Caco-2 (cell line): ENCODE results near the gene ACSBG1. TPM values are rescaled to one million over a fixed set of nuclear protein-coding genes. Genes with fewer than 3 reads are reported as not detected.

Experiments
- BruUV-seq: library from RNA; stranded (reverse); fragments of 400-500 nt; replicated peaks from 2 replicates; lab custom pipeline; 2021; lab: Mats Ljungman, UMichigan
- CTCF ChIA-PET: fragments of 300-600 bp; sonication (Branson Sonifier 250); formaldehyde crosslinking; loops from one replicate; lab custom pipeline; 2022; ENCODE audit warnings: antibody characterized with exemption; lab: Charles Lee
- POLR2A ChIA-PET: fragments of 300-600 bp; sonication (Branson Sonifier 250); formaldehyde crosslinking; loops from one replicate; lab custom pipeline; 2022; ENCODE audit warnings: antibody characterized with exemption; lab: Charles Lee
- DNase-seq, 2 experiments: peaks; one replicate each; pipeline versions ENCODE4 v3.0.0 to v3.0.0-alpha.2; 2020 to 2022
- H3K27me3 ChIP-seq: replicated peaks from 2 replicates; pipeline ENCODE4 v1.6.0; 2011; ENCODE audit warnings: low read length; ENCODE audit not compliant: control insufficient read depth, insufficient read depth
- H3K36me3 ChIP-seq: 2 replicates; pipeline ENCODE4 v1.5.1; 2011; ENCODE audit warnings: low read length; ENCODE audit not compliant: control insufficient read depth, insufficient read depth
- H3K4me1 ChIP-seq: fragments of 250-450 bp; sonication (Bioruptor Pico); 2 replicates; pipeline ENCODE4 v1.5.1; 2020; ENCODE audit warnings: mild to moderate bottlenecking
- H3K4me3 ChIP-seq: 2 replicates; pipeline ENCODE4 v1.5.1; 2011; ENCODE audit warnings: low read depth, mild to moderate bottlenecking, control low read depth, low read length
- H3K9me3 ChIP-seq: fragments of 250-450 bp; sonication (Bioruptor Pico); 2 replicates; pipeline ENCODE4 v1.5.1; 2020; ENCODE audit warnings: mild to moderate bottlenecking, moderate library complexity
- H3K27ac Mint-ChIP-seq: one replicate; pipeline ENCODE4 v1.8.0; 2022; ENCODE audit warnings: mixed read lengths; ENCODE audit not compliant: unreplicated experiment
- H3K27me3 Mint-ChIP-seq: one replicate; pipeline ENCODE4 v1.8.0; 2022; ENCODE audit warnings: mixed read lengths; ENCODE audit not compliant: insufficient read depth, unreplicated experiment
- H3K36me3 Mint-ChIP-seq: one replicate; pipeline ENCODE4 v1.8.0; 2022; ENCODE audit warnings: mild to moderate bottlenecking, mixed read lengths; ENCODE audit not compliant: insufficient read depth, unreplicated experiment
- H3K4me1 Mint-ChIP-seq: one replicate; pipeline ENCODE4 v1.8.0; 2022; ENCODE audit warnings: low read depth, mixed read lengths; ENCODE audit not compliant: unreplicated experiment
- H3K4me3 Mint-ChIP-seq: one replicate; pipeline ENCODE4 v1.8.0; 2022; ENCODE audit warnings: mild to moderate bottlenecking, moderate library complexity, mixed read lengths; ENCODE audit not compliant: unreplicated experiment
- H3K9me3 Mint-ChIP-seq: one replicate; pipeline ENCODE4 v1.8.0; 2022; ENCODE audit warnings: mixed read lengths; ENCODE audit not compliant: unreplicated experiment
- intact Hi-C: fragments of 100-400 bp; cut with micrococcal nuclease; formaldehyde crosslinking; loops from one replicate; pipeline ENCODE4 v1.10.0; 2022; ENCODE audit not compliant: unreplicated experiment
- total RNA-seq: library from RNA; stranded (reverse); gene quantifications from 2 replicates; pipeline ENCODE4 v1.2.3, GENCODE V29; 2022
- TF ChIP-seq, protein P1 (sequence below), 2 experiments: fragments of 200-600 bp in 1 of 2; IDR thresholded peaks; 1 replicate in 1 of 2; 2 replicates in 1 of 2; pipeline versions ENCODE4 v1.5.1 to v1.8.0; 2011 to 2022; ENCODE audit warnings: antibody characterized with exemption in 1 of 2, control low read depth in 1 of 2, inconsistent platforms in 1 of 2, low read depth in 1 of 2, low read length in 1 of 2, mild to moderate bottlenecking in 1 of 2, moderate library complexity in 1 of 2; ENCODE audit not compliant: insufficient read depth in 1 of 2, severe bottlenecking in 1 of 2, unreplicated experiment in 1 of 2

ACSBG1 gene
- total RNA-seq, 1 experiment from 2014 or later, result not detected

GRCh38 chr15:78256044-78256437 lies 21.7 kb upstream of the ACSBG1 start:
- ChIA-PET CTCF (no interaction called here), POLR2A (no interaction called here)
- intact Hi-C loops, result no loop called here
- H3K27me3 Mint-ChIP-seq, result no peaks in the 10 kb centered on the region
- H3K4me3 Mint-ChIP-seq, result no peak overlapping the region
- H3K4me3 ChIP-seq, result no peak overlapping the region
- TF ChIP-seq, protein P1, sequence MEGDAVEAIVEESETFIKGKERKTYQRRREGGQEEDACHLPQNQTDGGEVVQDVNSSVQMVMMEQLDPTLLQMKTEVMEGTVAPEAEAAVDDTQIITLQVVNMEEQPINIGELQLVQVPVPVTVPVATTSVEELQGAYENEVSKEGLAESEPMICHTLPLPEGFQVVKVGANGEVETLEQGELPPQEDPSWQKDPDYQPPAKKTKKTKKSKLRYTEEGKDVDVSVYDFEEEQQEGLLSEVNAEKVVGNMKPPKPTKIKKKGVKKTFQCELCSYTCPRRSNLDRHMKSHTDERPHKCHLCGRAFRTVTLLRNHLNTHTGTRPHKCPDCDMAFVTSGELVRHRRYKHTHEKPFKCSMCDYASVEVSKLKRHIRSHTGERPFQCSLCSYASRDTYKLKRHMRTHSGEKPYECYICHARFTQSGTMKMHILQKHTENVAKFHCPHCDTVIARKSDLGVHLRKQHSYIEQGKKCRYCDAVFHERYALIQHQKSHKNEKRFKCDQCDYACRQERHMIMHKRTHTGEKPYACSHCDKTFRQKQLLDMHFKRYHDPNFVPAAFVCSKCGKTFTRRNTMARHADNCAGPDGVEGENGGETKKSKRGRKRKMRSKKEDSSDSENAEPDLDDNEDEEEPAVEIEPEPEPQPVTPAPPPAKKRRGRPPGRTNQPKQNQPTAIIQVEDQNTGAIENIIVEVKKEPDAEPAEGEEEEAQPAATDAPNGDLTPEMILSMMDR (IDR thresholded peaks at IDR 0.05; ENCODE audit: insufficient read depth in 1 of 2, low read depth in 1 of 2, low read length in 1 of 2, severe bottlenecking in 1 of 2, unreplicated experiment in 1 of 2), result no peak
- no peaks in the 10 kb centered on the region for H3K4me1 ChIP-seq
- H3K36me3 Mint-ChIP-seq, result no peaks in the 10 kb centered on the region
- H3K36me3 ChIP-seq, result no peaks in the 10 kb centered on the region
- peaks cover 5% of the 10 kb centered on the region for H3K4me1 Mint-ChIP-seq
- no peak overlapping the region for H3K27ac Mint-ChIP-seq
- no peaks in the 10 kb centered on the region for H3K9me3 ChIP-seq
- DNase-seq, result no peak
- H3K27me3 ChIP-seq, result no peaks in the 10 kb centered on the region
- no peaks in the 10 kb centered on the region for H3K9me3 Mint-ChIP-seq
- BruUV-seq, result no TSS peak

- CTCF ChIA-PET, result no interaction called here
These were observed 21.2 kb upstream of the ACSBG1 start for GRCh38 chr15:78255421-78256043.

GRCh38 chr15:78251136-78251535 lies 16.8 kb upstream of the ACSBG1 start:
- intact Hi-C loops, result no loop called here
- Mint-ChIP-seq H3K27me3 (no peaks in the 10 kb centered on the region), H3K36me3 (no peaks in the 10 kb centered on the region), H3K27ac (no peak overlapping the region), H3K4me3 (no peak overlapping the region), H3K9me3 (no peaks in the 10 kb centered on the region), H3K4me1 (no peaks in the 10 kb centered on the region)
- Histone ChIP-seq H3K36me3 (no peaks in the 10 kb centered on the region), H3K4me3 (no peak overlapping the region), H3K4me1 (no peaks in the 10 kb centered on the region), H3K27me3 (no peaks in the 10 kb centered on the region), H3K9me3 (no peaks in the 10 kb centered on the region)
- CTCF ChIA-PET, result no interaction called here
- DNase-seq, result no peak
- no TSS peak for BruUV-seq
- TF ChIP-seq, protein P1 (IDR thresholded peaks at IDR 0.05; ENCODE audit: insufficient read depth in 1 of 2, low read depth in 1 of 2, low read length in 1 of 2, severe bottlenecking in 1 of 2, unreplicated experiment in 1 of 2), result no peak
- POLR2A ChIA-PET, result interaction anchor here (0.6 kb wide), 1 partner anchor 102 kb away, joined by 6 read pairs; the partner anchor contains the start of gene IDH3A

More at GRCh38 chr15:78255421-78256043, 21.2 kb upstream of the ACSBG1 start:
- no peak for DNase-seq
- H3K27ac Mint-ChIP-seq, result no peak overlapping the region
- no TSS peak for BruUV-seq
- no peaks in the 10 kb centered on the region for H3K9me3 Mint-ChIP-seq
- Histone ChIP-seq H3K4me1 (no peaks in the 10 kb centered on the region), H3K9me3 (no peaks in the 10 kb centered on the region), H3K4me3 (no peak overlapping the region), H3K27me3 (no peaks in the 10 kb centered on the region), H3K36me3 (no peaks in the 10 kb centered on the region)
- no peak overlapping the region for H3K4me3 Mint-ChIP-seq
- no peaks in the 10 kb centered on the region for H3K36me3 Mint-ChIP-seq
- no peaks in the 10 kb centered on the region for H3K27me3 Mint-ChIP-seq
- TF ChIP-seq, protein P1 (IDR thresholded peaks at IDR 0.05; ENCODE audit: insufficient read depth in 1 of 2, low read depth in 1 of 2, low read length in 1 of 2, severe bottlenecking in 1 of 2, unreplicated experiment in 1 of 2), result no peak
- H3K4me1 Mint-ChIP-seq, result peaks cover 5% of the 10 kb centered on the region
- intact Hi-C loops, result no loop called here
- POLR2A ChIA-PET, result no interaction called here
